H1 (cell line): Measurements from ENCODE around the gene LLGL2. TPM values are rescaled to one million over a fixed set of nuclear protein-coding genes. Genes with fewer than 3 reads are reported as not detected.

ENCODE experiments used
- CTCF ChIA-PET: fragments of 300-600 bp; sonication (Branson Sonifier 250); formaldehyde crosslinking; loops from one replicate; lab custom pipeline; 2021; ENCODE audit not compliant: partially characterized antibody; lab: Charles Lee
- POLR2A ChIA-PET: fragments of 300-600 bp; sonication (Branson Sonifier 250); formaldehyde crosslinking; loops from one replicate; lab custom pipeline; 2021; ENCODE audit warnings: inconsistent platforms; ENCODE audit not compliant: partially characterized antibody; lab: Charles Lee
- DNase-seq, 2 experiments: peaks; one replicate each; pipeline versions ENCODE4 v3.0.0 to v3.0.0-alpha.2; 2010 to 2022; ENCODE audit warnings: low spot score in 2 of 2, low read depth in 1 of 2, mixed read lengths in 1 of 2
- FAIRE-seq: peaks from 2 replicates; lab custom pipeline; 2011; peaks lifted over from hg19 to GRCh38; lab: Jason Lieb, UNC
- H2AFZ ChIP-seq: 2 replicates; pipeline ENCODE4 v1.8.1; 2012; ENCODE audit warnings: low read length, inconsistent platforms
- H2AK5ac ChIP-seq: 2 replicates; pipeline ENCODE4 v1.6.1; 2013; ENCODE audit warnings: low read depth, low read length
- H2BK120ac ChIP-seq: replicated peaks from 2 replicates; pipeline ENCODE3; 2013; ENCODE audit warnings: low read depth, low read length, inconsistent platforms
- H2BK12ac ChIP-seq: 2 replicates; pipeline ENCODE4 v1.6.1; 2013; ENCODE audit warnings: low read depth, low read length
- H2BK15ac ChIP-seq: 2 replicates; pipeline ENCODE4 v1.6.1; 2013; ENCODE audit warnings: low read length
- H2BK20ac ChIP-seq: 2 replicates; pipeline ENCODE4 v1.6.1; 2013; ENCODE audit warnings: low read length
- H2BK5ac ChIP-seq: 2 replicates; pipeline ENCODE4 v1.6.1; 2013; ENCODE audit warnings: low read depth, low read length
- H3K14ac ChIP-seq: 2 replicates; pipeline ENCODE4 v1.6.1; 2013; ENCODE audit warnings: inconsistent platforms; ENCODE audit not compliant: insufficient read length
- H3K18ac ChIP-seq: 2 replicates; pipeline ENCODE4 v1.6.1; 2013; ENCODE audit warnings: low read length; ENCODE audit errors: extremely low read depth
- H3K23ac ChIP-seq: 2 replicates; pipeline ENCODE4 v1.6.1; 2013; ENCODE audit warnings: inconsistent platforms; ENCODE audit not compliant: insufficient read length
- H3K23me2 ChIP-seq: 2 replicates; pipeline ENCODE4 v1.6.1; 2013; ENCODE audit warnings: low read depth, low read length
- H3K27ac ChIP-seq: 2 replicates; pipeline ENCODE4 v1.6.1; 2011; ENCODE audit warnings: low read depth, low read length, inconsistent platforms
- H3K27me3 ChIP-seq, 4 experiments: replicated peaks in 1 of 4; 1 replicate in 1 of 4; 2 replicates in 3 of 4; pipeline versions ENCODE4 v1.6.1 to v1.8.1; 2011 to 2013; ENCODE audit warnings: low read length in 3 of 4, mild to moderate bottlenecking in 3 of 4, inconsistent platforms in 2 of 4, mixed read lengths in 2 of 4, moderate library complexity in 1 of 4; ENCODE audit not compliant: control insufficient read depth in 3 of 4, insufficient read depth in 3 of 4; ENCODE audit errors: extremely low read depth in 1 of 4
- H3K36me3 ChIP-seq, 4 experiments: 2 replicates each; pipeline versions ENCODE4 v1.6.1 to v1.8.1; 2011 to 2013; ENCODE audit warnings: mild to moderate bottlenecking in 4 of 4, low read length in 3 of 4, moderate library complexity in 2 of 4, control low read depth in 1 of 4, inconsistent platforms in 1 of 4; ENCODE audit not compliant: insufficient read depth in 4 of 4, control insufficient read depth in 2 of 4
- H3K4ac ChIP-seq: replicated peaks from 2 replicates; pipeline ENCODE3; 2013; ENCODE audit warnings: low read length, low read depth, mixed read lengths, inconsistent platforms; ENCODE audit not compliant: insufficient read length
- H3K4me1 ChIP-seq, 4 experiments: replicated peaks in 1 of 4; 1 replicate in 1 of 4; 2 replicates in 3 of 4; pipeline versions ENCODE4 v1.6.1 to v1.8.1; 2011 to 2013; ENCODE audit warnings: low read length in 3 of 4, inconsistent platforms in 2 of 4, mixed read lengths in 1 of 4; ENCODE audit not compliant: insufficient read depth in 4 of 4, control insufficient read depth in 3 of 4
- H3K4me2 ChIP-seq, 2 experiments: 2 replicates each; pipeline versions ENCODE4 v1.6.1 to v1.8.1; 2011 to 2013; ENCODE audit warnings: low read depth in 2 of 2, low read length in 2 of 2, control low read depth in 1 of 2, inconsistent platforms in 1 of 2, mild to moderate bottlenecking in 1 of 2; ENCODE audit not compliant: insufficient read depth in 1 of 2
- H3K4me3 ChIP-seq, 4 experiments: fragments of 200-600, 300-600 bp in 1 of 4; sonication (generic), shearing (Covaris generic), sonication (Bioruptor Twin) in 1 of 4; 2 replicates each; pipeline versions ENCODE4 v1.5.1 to v1.8.1; 2011 to 2016; ENCODE audit warnings: low read length in 4 of 4, low read depth in 3 of 4, control low read depth in 2 of 4, inconsistent platforms in 2 of 4, mild to moderate bottlenecking in 2 of 4, mixed read lengths in 1 of 4, moderate library complexity in 1 of 4; ENCODE audit not compliant: insufficient read depth in 2 of 4; ENCODE audit errors: extremely low read depth in 1 of 4
- H3K56ac ChIP-seq: replicated peaks from 2 replicates; pipeline ENCODE3; 2013; ENCODE audit warnings: low read depth, mild to moderate bottlenecking, mixed read lengths, low read length, inconsistent platforms; ENCODE audit not compliant: insufficient read length
- H3K79me1 ChIP-seq: 2 replicates; pipeline ENCODE4 v1.6.1; 2013; ENCODE audit warnings: low read depth, low read length, control low read depth
- H3K79me2 ChIP-seq, 2 experiments: 2 replicates each; pipeline versions ENCODE4 v1.6.1 to v1.8.1; 2012 to 2013; ENCODE audit warnings: low read length in 2 of 2, mild to moderate bottlenecking in 2 of 2, inconsistent platforms in 1 of 2; ENCODE audit not compliant: insufficient read depth in 2 of 2, control insufficient read depth in 1 of 2
- H3K9ac ChIP-seq, 4 experiments: replicated peaks in 1 of 4; 1 replicate in 1 of 4; 2 replicates in 3 of 4; pipeline versions ENCODE4 v1.6.1 to v1.8.1; 2011 to 2013; ENCODE audit warnings: low read depth in 3 of 4, low read length in 3 of 4, control low read depth in 2 of 4, mild to moderate bottlenecking in 2 of 4, moderate library complexity in 2 of 4, inconsistent platforms in 1 of 4; ENCODE audit errors: extremely low read depth in 1 of 4
- H3K9me3 ChIP-seq, 2 experiments: 2 replicates each; pipeline versions ENCODE4 v1.6.1 to v1.8.1; 2012 to 2013; ENCODE audit warnings: mild to moderate bottlenecking in 2 of 2, moderate library complexity in 2 of 2, control low read depth in 1 of 2, inconsistent platforms in 1 of 2, low read depth in 1 of 2, low read length in 1 of 2, mixed read lengths in 1 of 2; ENCODE audit not compliant: insufficient read depth in 2 of 2
- H4K20me1 ChIP-seq, 2 experiments: replicated peaks in 1 of 2; 2 replicates each; pipeline versions ENCODE3 to v1.8.1; 2011 to 2013; ENCODE audit warnings: inconsistent platforms in 2 of 2, low read length in 2 of 2, mild to moderate bottlenecking in 1 of 2; ENCODE audit not compliant: insufficient read depth in 2 of 2, control insufficient read depth in 1 of 2
- H4K5ac ChIP-seq: 2 replicates; pipeline ENCODE4 v1.6.1; 2013; ENCODE audit warnings: low read length, low read depth, mixed read lengths, inconsistent platforms; ENCODE audit not compliant: insufficient read length
- H4K8ac ChIP-seq: 2 replicates; pipeline ENCODE4 v1.8.0; 2013; ENCODE audit warnings: mild to moderate bottlenecking, moderate library complexity, low read length, inconsistent platforms; ENCODE audit not compliant: insufficient read depth; ENCODE audit errors: extremely low read depth
- H4K91ac ChIP-seq: replicated peaks from 2 replicates; pipeline ENCODE3; 2013; ENCODE audit warnings: low read length, mixed read lengths, inconsistent platforms; ENCODE audit not compliant: insufficient read length
- CEBPB ChIP-seq: IDR thresholded peaks from 2 replicates; pipeline ENCODE4 v1.6.1; 2012; ENCODE audit warnings: low read depth, low read length
- EGR1 ChIP-seq: IDR thresholded peaks from 2 replicates; pipeline ENCODE4 v1.6.1; 2011; ENCODE audit warnings: low read depth, low read length, borderline replicate concordance
- EP300 ChIP-seq, 2 experiments: IDR thresholded peaks; 1 replicate in 1 of 2; 2 replicates in 1 of 2; pipeline ENCODE4 v1.6.1; 2011 to 2012; ENCODE audit warnings: low read depth in 2 of 2, low read length in 2 of 2, mild to moderate bottlenecking in 2 of 2, borderline replicate concordance in 1 of 2, inconsistent platforms in 1 of 2, moderate library complexity in 1 of 2
- JUND ChIP-seq: IDR thresholded peaks from 2 replicates; pipeline ENCODE4 v1.6.1; 2011; ENCODE audit warnings: mild to moderate bottlenecking, improper control_type of control experiment, low read length
- POLR2A ChIP-seq, 2 experiments: IDR thresholded peaks; 1 replicate in 1 of 2; 2 replicates in 1 of 2; pipeline ENCODE4 v1.6.1; 2011; ENCODE audit warnings: low read depth in 2 of 2, low read length in 2 of 2, mild to moderate bottlenecking in 2 of 2; ENCODE audit errors: control extremely low read depth in 1 of 2
- POLR2AphosphoS5 ChIP-seq: IDR thresholded peaks from 2 replicates; pipeline ENCODE4 v1.6.1; 2011; ENCODE audit warnings: low read depth, low read length
- POU5F1 ChIP-seq: IDR thresholded peaks from 2 replicates; pipeline ENCODE4 v1.6.1; 2011; ENCODE audit warnings: low read depth, mild to moderate bottlenecking, low read length, moderate library complexity
- RNF2 ChIP-seq: fragments of 200-900, 300-1000 bp; sonication (generic); IDR thresholded peaks from 2 replicates; pipeline ENCODE4 v1.7.1; 2016; ENCODE audit warnings: borderline replicate concordance, low read depth, mild to moderate bottlenecking, antibody characterized with exemption, low read length; ENCODE audit not compliant: poor library complexity, severe bottlenecking; ENCODE audit errors: missing control alignments
- SIN3A ChIP-seq, 2 experiments: IDR thresholded peaks in 1 of 2; conservative IDR thresholded peaks in 1 of 2; 2 replicates each; pipeline ENCODE4 v1.6.1; 2011 to 2012; ENCODE audit warnings: low read length in 2 of 2, improper control_type of control experiment in 1 of 2, low read depth in 1 of 2, mild to moderate bottlenecking in 1 of 2
- SP2 ChIP-seq: IDR thresholded peaks from 2 replicates; pipeline ENCODE4 v1.6.1; 2012; ENCODE audit warnings: mild to moderate bottlenecking, low read length, inconsistent platforms
- SP4 ChIP-seq: IDR thresholded peaks from 2 replicates; pipeline ENCODE4 v1.6.1; 2012; ENCODE audit warnings: low read length, inconsistent platforms
- SUZ12 ChIP-seq: fragments of 200-600 bp; sonication (generic); IDR thresholded peaks from 2 replicates; pipeline ENCODE4 v1.6.1; 2012; ENCODE audit warnings: mild to moderate bottlenecking, inconsistent platforms, low read length, moderate library complexity, mixed read lengths
- WGBS, 2 experiments: shearing (Covaris generic) in 1 of 2; methylation state at CpG; one replicate each; pipeline versions ENCODE4 v1.1.6 to v1.1.7; 2013 to 2015; ENCODE audit warnings: low lambda C conversion rate in 2 of 2, mixed read lengths in 2 of 2, inconsistent platforms in 1 of 2, low coverage in 1 of 2, missing lambda C conversion rate in 1 of 2; ENCODE audit not compliant: insufficient replicate concordance in 2 of 2, insufficient coverage in 1 of 2, insufficient read length in 1 of 2; ENCODE audit errors: extremely low coverage in 1 of 2, missing lambda C conversion rate in 1 of 2; 5-methylcytosine and 5-hydroxymethylcytosine counted together
- polyA plus RNA-seq, 7 experiments: library from polyadenylated mRNA; depleted of rRNA in 3 of 7; stranded (reverse) in 5 of 7; unstranded in 2 of 7; fragments of >200 nt in 5 of 7; fragments of 200-250 nt in 2 of 7; gene quantifications; 1 replicate in 5 of 7; 2 replicates in 1 of 7; 4 replicates in 1 of 7; pipeline versions ENCODE4 v1.2.1 to v1.2.3, GENCODE V29; 2011 to 2013; ENCODE audit warnings: missing spikeins in 2 of 7, mixed read lengths in 2 of 7
- total RNA-seq: library from RNA; stranded (reverse); fragmentation: NEBNext Ultra II Directional; extraction: Animal tissue kit (Norgen Biotek cat#: 25700); gene quantifications from 2 replicates; pipeline ENCODE4 v1.2.1, GENCODE V29; 2021
- TF ChIP-seq, protein P1 (sequence below): IDR thresholded peaks from 2 replicates; pipeline ENCODE4 v1.6.1; 2011; ENCODE audit warnings: low read depth, mild to moderate bottlenecking, low read length; ENCODE audit not compliant: insufficient read depth

The LLGL2 gene
- total and polyA plus RNA-seq, 2 of the 8 experiments (the other 6 are each of a cell fraction or from before 2014, with no cell fraction given), result 64.5 to 77.1 TPM

DNA sequence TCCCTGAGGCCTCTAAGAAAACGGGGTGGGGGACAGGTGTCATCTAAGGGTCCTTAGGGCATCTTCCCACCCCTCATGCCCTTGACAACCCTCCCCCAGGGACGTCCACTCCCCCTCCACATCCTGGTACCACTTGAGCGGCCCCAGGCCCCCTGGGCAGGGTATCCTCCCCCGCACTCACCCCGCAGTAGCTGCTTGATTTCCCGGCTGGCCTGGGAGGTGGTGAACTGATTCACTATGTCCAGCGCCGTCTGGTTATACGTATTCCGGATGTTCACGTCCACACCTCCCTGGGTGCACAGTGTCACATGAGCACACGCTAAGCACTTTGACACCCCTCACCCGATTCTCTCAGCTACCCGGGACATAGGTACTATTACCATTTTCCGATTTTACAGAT lies 19.9 kb upstream of the LLGL2 start:
- H3K4me2 ChIP-seq, result no peak overlapping the region
- peaks cover 0 to 2% (median 0%) of the 10 kb centered on the region in 4 experiments; a peak in 1 of 7 replicates for H3K4me1 ChIP-seq
- H3K27ac ChIP-seq, result no peak overlapping the region
- TF ChIP-seq POLR2AphosphoS5 (no peak), EGR1 (no peak), POLR2A (IDR thresholded peaks at IDR 0.05; ENCODE audit: control extremely low read depth in 1 of 2, low read depth in 2 of 2, low read length in 2 of 2) (no peak), RNF2 (no peak), JUND (no peak), SUZ12 (no peak), SIN3A (conservative IDR thresholded peaks at IDR 0.05 in 1 of 2, IDR thresholded peaks at IDR 0.05 in 1 of 2; ENCODE audit: low read depth in 1 of 2, low read length in 2 of 2) (no peak), SP2 (no peak), SP4 (no peak), CEBPB (no peak), POU5F1 (no peak), EP300 (IDR thresholded peaks at IDR 0.05; ENCODE audit: borderline replicate concordance in 1 of 2, low read depth in 2 of 2, low read length in 2 of 2) (no peak)
- TF ChIP-seq, protein P1, sequence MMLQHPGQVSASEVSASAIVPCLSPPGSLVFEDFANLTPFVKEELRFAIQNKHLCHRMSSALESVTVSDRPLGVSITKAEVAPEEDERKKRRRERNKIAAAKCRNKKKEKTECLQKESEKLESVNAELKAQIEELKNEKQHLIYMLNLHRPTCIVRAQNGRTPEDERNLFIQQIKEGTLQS, result no peak
- H3K79me2 ChIP-seq, result no peaks in the 10 kb centered on the region
- H4K8ac ChIP-seq, result no peak overlapping the region
- no peak overlapping the region for H3K4ac ChIP-seq
- H2BK12ac ChIP-seq, result no peak overlapping the region
- DNase-seq (no peak), FAIRE-seq (no peak)
- H4K20me1 ChIP-seq, result peaks cover 2 to 20% of the 10 kb centered on the region in 2 experiments
- peaks cover 2 to 14% (median 9%) of the 10 kb centered on the region in 4 experiments; a peak in 4 of 8 replicates for H3K36me3 ChIP-seq
- H3K23ac ChIP-seq, result no peak overlapping the region
- ChIA-PET CTCF (interaction anchor here (0.9 to 8.2 kb wide), 20 partner anchors 8 to 240 kb away, joined by 3 to 67 read pairs (median 6); partner anchors contain the start of genes TMEM94 and TSEN54), POLR2A (interaction anchor here (1.2 to 1.7 kb wide), 3 partner anchors 8 to 9 kb away, joined by 3 to 7 read pairs (median 5); no protein-coding TSS in a partner anchor)
- H3K27me3 ChIP-seq, result no peaks in the 10 kb centered on the region
- no peaks in the 10 kb centered on the region for H3K23me2 ChIP-seq
- no peak overlapping the region for H3K9ac ChIP-seq
- H3K56ac ChIP-seq, result no peak overlapping the region
- WGBS, 2 experiments, result 99% methylated on average over 13 of the region's 15 CpGs; no CpG with 5 or more reads in 1 of the 2 experiments
- no peak overlapping the region for H3K18ac ChIP-seq
- H2BK5ac ChIP-seq, result no peak overlapping the region
- H4K5ac ChIP-seq, result no peak overlapping the region
- no peaks in the 10 kb centered on the region for H3K79me1 ChIP-seq
- no peak overlapping the region for H3K4me3 ChIP-seq
- no peak overlapping the region for H3K14ac ChIP-seq
- no peak overlapping the region for H2BK120ac ChIP-seq
- no peak overlapping the region for H2AFZ ChIP-seq
- H4K91ac ChIP-seq, result no peak overlapping the region
- H3K9me3 ChIP-seq, result no peaks in the 10 kb centered on the region
- H2AK5ac ChIP-seq, result no peak overlapping the region
- H2BK15ac ChIP-seq, result no peak overlapping the region
- H2BK20ac ChIP-seq, result no peak overlapping the region
